HG02642 (cell line): ENCODE results near the gene ADIPOR2.
A peak's percentile ranks its signal among the peaks of the same experiment; 100 is the strongest.
"Not testable (repeated sequence)": the region's sequence is repeated elsewhere in the genome, so short reads cannot be mapped to it uniquely, and the experiment has no call there.

Source experiments
- ATAC-seq: cut with Tn5 transposase; IDR thresholded peaks from one replicate; pipeline ENCODE4 v1.9.1; 2021; ENCODE audit warnings: mild to moderate bottlenecking; ENCODE audit not compliant: unreplicated experiment, poor library complexity

ADIPOR2 gene

GRCh38 chr12:1663440-1664132, 27.3 kb upstream of the ADIPOR2 start:
- no peak for ATAC-seq

GRCh38 chr12:1665366-1665765, 25.5 kb upstream of the ADIPOR2 start:
- ATAC-seq, result no peak

GRCh38 chr12:1666215-1666614, 24.7 kb upstream of the ADIPOR2 start:
- ATAC-seq, result no peak

GRCh38 chr12:1666685-1667162, 24.1 kb upstream of the ADIPOR2 start:
- no peak for ATAC-seq

GRCh38 chr12:1668833-1669543, 21.9 kb upstream of the ADIPOR2 start:
- ATAC-seq, result no peak

GRCh38 chr12:1670358-1671268, 20.3 kb upstream of the ADIPOR2 start:
- ATAC-seq, result no peak

- no peak for ATAC-seq
These were observed 14.8 kb upstream of the ADIPOR2 start for GRCh38 chr12:1676043-1676442.

- ATAC-seq, result no peak
These were observed 9.9 kb upstream of the ADIPOR2 start for GRCh38 chr12:1680804-1681492.

GRCh38 chr12:1681493-1681807, 9.4 kb upstream of the ADIPOR2 start:
- ATAC-seq, result no peak

- ATAC-seq, result no peak
These were observed 2.7 kb upstream of the ADIPOR2 start for GRCh38 chr12:1688086-1688710.

GRCh38 chr12:1691123-1692007, 495 bp downstream of the ADIPOR2 start:
- ATAC-seq, result peak; percentile 44

- ATAC-seq, result no peak
These were observed 1.4 kb downstream of the ADIPOR2 start for GRCh38 chr12:1692226-1692625.

GRCh38 chr12:1692895-1693610, 2.2 kb downstream of the ADIPOR2 start:
- ATAC-seq, result no peak

GRCh38 chr12:1695097-1695496, 4.2 kb downstream of the ADIPOR2 start:
- ATAC-seq, result not testable (repeated sequence)

GRCh38 chr12:1695886-1696670, 5.2 kb downstream of the ADIPOR2 start:
- no peak for ATAC-seq

GRCh38 chr12:1696800-1697199, 5.9 kb downstream of the ADIPOR2 start:
- ATAC-seq, result no peak

GRCh38 chr12:1697271-1697670, 6.4 kb downstream of the ADIPOR2 start:
- ATAC-seq, result no peak

- no peak for ATAC-seq
These were observed 7.8 kb downstream of the ADIPOR2 start for GRCh38 chr12:1698720-1699119.
